LNCaP clone FGC (cell line): Measurements from ENCODE around the gene PANK3.
A peak's percentile ranks its signal among the peaks of the same experiment; 100 is the strongest.

Experiments used
- DNase-seq: peaks from one replicate; pipeline ENCODE4 v3.0.0-alpha.2; 2011; ENCODE audit warnings: low read depth
- H3K4me3 ChIP-seq: 2 replicates; pipeline ENCODE4 v1.5.1; 2011; ENCODE audit warnings: mild to moderate bottlenecking, low read depth, low read length, control low read depth
- CTCF ChIP-seq: IDR thresholded peaks from 2 replicates; pipeline ENCODE4 v1.5.1; 2012; ENCODE audit warnings: mild to moderate bottlenecking; ENCODE audit not compliant: control insufficient read depth, insufficient read depth; ENCODE audit errors: extremely low read depth

The PANK3 gene

GRCh38 chr5:168578538-168579487, at the start of gene PANK3:
Gene PANK3 (minus strand): TSS chr5:168579368. CDS start chr5:168579283, 85 bp downstream.
- DNase-seq = peak; percentile 28
- peak within 1 kb of the TSS; percentile 96 for H3K4me3 ChIP-seq
- TF ChIP-seq CTCF = no peak

GRCh38 chr5:168624850-168625364, 45.7 kb upstream of the PANK3 start:
- no peak for TF ChIP-seq CTCF
- no peak overlapping the region for H3K4me3 ChIP-seq
- no peak for DNase-seq

DNA sequence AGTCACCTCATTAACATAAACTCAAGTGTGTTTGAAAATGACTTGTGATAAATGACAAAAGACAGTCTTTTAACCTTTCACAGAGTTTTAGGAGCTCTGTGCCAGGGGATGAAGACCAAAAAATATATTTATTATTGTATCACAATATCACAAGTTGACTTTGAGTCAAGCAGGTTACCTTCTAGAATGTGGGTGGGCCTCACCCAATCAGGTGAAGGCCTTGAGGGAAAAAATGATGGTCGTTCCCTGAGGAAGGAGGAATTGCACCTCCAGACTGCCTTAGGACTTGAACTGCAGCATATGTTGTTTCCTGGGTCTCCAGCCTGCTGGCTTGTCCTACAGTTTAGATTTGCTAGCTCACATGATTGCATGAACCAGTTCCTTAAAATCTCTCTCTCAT, 41.6 kb upstream of the PANK3 start:
- no peak for DNase-seq
- H3K4me3 ChIP-seq = no peak overlapping the region
- TF ChIP-seq CTCF = no peak

GRCh38 chr5:168614661-168615060, 35.5 kb upstream of the PANK3 start:
- H3K4me3 ChIP-seq = no peak overlapping the region
- no peak for DNase-seq
- TF ChIP-seq CTCF = no peak

DNA sequence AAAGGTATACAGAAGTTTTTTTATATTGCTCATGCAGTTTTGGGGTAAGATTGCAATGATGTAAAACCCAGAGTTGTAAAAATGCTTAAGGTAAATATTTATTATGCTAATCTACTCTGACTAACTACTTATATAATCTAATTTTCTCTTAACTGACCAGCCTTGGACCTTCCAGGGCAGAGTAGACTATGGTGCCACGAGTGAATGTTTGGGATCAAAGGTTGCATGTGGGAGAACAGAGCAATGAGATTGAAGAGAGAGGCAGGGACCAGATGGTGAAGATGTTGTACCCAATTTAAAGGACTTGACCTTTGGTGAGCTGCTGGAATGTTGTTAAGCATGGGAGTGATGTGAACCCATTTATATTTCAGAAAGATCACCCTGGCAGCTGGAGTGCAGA, 34.8 kb upstream of the PANK3 start:
- no peak for DNase-seq
- no peak overlapping the region for H3K4me3 ChIP-seq
- TF ChIP-seq CTCF = no peak

- H3K4me3 ChIP-seq = no peak overlapping the region
- no peak for TF ChIP-seq CTCF
- no peak for DNase-seq
These were observed 34.2 kb upstream of the PANK3 start for GRCh38 chr5:168613396-168613795.
